Stimulated activated CD8-positive, alpha-beta memory T cell treated with anti-CD3 and anti-CD28 coated beads, Interleukin-15, amount 100 ng/mL, for 4 hours (primary cell): ENCODE measurements around the gene LRP3.

Experiments used
- DNase-seq, 2 donors: peaks; one replicate each; pipeline ENCODE4 v3.0.0-alpha.2; 2020; ENCODE audit warnings: low read depth in 2 of 2

Gene LRP3

DNA sequence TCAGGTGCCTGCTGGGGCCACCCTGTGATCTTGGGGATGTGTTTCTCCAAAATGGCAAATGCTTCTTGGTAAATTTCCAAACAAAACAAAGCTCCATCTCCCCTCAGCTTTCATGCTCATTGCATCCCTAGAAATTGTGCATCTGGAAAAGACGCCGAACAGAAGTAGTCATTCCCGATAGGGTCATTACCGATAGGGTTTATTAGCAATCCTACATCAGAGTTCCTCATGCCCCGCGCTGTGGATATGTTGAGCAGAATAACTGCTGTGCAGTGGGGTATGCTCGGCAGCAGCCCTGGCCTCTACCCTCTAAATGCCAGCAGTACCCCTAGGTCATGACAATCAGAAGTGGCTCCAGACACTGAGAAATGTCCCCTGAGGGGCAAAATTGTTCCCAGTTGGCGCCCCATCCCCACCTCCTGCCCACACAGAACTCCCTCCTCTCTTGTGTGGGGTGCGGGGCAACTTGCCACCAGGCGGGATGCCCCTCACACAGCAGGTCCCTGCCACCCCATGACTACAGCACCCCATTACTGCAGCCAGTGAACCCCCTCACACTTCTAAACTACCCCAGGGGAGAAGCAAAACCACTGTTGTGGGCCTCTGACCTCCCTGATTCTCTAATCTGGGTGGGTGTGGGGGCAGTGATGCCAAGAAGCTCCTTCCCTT is 44.5 kb downstream of the LRP3 start:
- DNase-seq, result no peak

DNA sequence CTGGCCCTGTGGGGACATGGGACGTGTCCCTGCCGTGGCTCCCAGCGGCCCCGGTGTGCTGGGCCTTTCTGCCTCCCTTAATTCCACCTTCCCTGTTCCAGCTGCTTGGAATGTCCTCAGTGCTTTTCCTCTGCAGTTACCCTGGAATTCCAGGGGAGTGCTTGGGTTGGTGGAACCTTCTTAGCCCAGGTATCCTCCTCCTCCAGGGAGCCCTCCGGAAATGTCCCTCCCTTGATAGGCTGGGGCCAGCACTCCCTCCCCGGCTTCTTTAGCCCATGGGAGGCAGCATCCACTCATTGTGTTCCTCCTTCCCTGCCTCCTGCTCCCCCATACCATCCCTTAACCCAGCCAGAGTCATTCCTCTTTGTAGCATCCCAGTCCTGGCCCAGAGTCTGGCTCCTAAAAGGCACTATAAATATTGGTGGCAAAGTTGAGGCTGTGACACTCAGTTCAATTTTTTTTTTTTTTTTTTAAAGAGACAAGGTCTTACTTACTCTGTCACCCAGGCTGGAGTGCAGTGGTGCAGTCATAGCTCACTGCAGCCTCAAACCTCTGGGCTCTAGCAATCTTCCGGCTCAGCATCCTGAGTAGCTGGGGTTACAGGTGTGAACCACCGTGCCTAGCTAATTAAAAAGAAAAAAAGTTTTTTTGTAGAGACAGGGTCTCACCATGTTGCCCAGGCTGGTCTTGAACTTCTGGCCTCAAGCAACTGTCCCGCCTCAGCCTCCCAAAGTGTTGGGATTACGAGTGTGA is 45.3 kb downstream of the LRP3 start:
- no peak for DNase-seq

DNA sequence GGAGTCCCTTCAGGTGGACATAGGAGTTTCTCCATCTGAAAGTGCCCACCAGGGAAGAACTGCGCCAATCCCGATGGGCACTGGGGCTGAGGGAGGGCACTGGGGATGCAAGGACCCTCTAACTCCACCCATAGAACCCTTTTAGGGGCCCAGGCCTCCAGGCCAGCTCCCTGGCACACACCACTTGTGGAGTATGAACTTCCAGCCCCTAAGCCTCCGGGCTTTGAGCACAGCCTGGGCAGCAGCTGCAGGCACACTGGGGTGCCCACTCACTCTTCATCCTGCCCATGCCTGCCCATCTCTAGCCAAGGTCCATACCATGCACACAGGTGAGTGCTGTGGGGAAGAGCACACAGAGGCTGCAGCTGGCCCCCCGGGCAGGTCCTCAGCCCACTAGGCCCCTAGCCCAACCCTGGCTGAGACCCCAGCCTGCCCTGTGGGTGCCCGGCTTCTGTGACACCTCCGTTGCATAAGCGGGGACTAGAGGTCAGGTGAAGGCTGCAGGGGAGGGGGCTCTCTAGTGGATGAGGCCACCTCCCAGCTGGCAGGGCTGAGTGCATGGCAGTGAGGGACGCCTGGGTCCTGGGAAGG is 46.1 kb downstream of the LRP3 start:
- DNase-seq, result no peak

DNA sequence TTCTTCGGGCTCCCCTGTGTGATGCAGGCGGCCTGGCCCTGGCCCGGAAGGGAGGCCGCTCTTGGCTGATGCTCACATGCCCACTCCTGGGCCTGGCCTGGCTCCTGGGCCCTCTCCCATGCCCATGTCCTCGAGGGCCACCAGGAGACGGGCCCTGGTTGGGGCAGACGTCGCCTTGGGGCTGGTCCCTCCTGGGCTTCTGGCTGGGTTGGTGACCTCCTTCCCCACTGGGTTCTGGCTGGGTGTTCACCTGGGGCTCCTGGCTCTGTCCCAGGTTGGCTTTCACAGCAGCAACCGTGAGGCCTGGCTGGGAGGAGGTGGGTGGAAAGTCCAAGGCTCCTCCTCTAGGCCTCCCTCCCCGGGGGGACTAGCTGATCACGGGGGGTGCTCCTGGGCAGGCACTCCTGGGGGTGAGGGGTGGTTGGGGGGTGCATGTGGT is 47.0 kb downstream of the LRP3 start:
- no peak for DNase-seq

DNA sequence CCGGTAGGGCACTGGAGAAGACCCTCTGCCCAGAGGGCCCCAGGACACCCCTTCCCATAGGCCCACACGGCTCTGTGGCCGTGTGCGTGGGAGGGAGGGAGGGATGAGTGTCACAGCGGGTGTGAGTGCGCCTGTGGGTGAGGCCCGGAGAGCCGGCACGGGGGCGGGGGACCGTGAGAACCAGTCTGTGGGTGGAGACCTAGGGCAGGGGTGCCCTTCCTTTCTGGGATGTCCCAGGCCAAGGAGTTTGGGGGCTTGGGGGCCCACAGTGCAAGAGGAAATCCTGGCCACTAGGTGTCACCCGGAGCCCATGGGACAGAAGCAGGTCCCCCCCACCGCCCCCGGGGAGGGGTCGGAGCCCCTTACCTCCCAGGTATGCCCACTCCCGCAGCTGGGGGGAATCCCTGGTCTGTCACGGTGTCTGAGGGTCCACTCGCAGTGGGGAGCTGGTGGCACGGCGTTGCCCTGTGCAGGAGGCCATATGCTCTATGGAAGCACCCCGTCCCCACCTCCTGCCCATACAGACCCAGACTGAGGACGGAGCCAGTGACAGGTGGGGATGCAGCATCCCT is 47.5 kb downstream of the LRP3 start:
- peak in 1 of 2 donors; percentile 23 for DNase-seq

DNA sequence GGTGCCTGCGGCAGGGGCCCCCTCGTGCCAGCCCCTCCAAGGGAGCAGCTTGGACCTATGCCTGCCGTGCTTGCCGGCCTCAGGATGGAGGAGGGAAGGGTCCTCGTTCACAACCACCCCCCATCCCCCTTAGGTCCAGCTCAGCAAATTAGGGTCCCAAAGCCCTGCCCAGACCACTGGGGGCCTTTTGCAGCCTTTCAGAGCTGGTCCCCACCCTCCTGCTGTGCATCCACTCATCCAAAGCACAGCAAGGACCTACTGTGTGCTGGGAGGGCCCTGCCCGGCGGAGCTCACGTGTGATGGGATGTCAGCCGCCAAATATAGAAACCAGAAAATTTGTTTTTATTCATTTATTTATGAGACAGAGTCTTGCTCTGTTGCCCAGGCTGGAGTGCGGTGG is 48.0 kb downstream of the LRP3 start:
- DNase-seq, result no peak

DNA sequence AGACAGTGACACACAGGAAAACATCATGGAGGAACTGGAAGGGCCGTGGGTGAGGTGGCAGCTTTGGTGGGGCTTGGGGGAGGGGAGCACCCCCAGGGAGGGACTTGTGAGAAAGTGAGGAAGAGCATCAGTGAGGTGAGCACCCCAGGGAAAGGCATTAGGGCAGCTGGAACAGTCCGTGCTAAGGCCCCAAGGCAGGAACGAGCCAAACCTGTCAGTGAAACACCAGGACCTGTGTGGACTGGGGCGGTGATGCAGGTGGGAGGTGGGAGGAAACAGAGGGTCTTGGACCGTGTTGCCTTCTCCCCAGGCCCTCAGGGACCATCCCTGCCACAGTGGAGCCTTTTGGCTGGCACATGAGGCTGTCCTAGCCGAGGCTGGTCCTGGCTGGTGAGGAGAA is 48.8 kb downstream of the LRP3 start:
- no peak for DNase-seq

DNA sequence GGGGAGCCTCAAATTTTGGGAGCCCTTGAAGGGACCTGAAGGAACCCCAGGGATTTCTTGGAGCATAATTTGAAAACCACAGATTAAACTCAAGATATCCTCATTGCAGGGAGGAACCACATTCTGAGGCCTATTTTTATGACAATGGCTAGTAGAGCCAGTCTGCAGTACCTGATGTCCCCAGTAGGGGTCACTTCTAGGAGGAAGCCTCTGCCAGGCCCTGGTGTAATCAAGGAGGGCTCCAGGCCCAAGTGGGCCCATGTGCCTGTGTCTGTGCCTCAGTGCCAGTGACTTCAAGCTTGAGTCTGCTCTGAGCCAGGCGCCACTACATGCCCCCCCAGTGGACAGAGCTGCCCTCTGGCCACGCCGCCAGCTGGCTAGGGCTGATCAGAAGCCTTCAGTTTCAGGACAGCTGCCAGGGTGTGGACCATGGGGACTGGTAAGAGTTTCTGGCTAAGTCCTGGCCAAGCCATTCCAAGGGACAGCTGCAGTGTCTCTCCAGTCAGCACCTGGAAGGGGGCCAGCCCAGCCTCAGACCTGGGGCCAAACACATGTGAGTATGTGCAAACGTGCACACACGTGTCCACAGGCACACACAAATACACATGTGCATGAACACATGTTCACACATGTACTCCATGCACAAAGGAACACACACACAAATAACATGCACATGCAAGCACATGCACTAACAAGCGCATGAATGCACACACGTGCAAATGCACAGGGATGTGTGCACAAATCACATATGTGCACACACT is 52.0 kb downstream of the LRP3 start:
- no peak for DNase-seq

DNA sequence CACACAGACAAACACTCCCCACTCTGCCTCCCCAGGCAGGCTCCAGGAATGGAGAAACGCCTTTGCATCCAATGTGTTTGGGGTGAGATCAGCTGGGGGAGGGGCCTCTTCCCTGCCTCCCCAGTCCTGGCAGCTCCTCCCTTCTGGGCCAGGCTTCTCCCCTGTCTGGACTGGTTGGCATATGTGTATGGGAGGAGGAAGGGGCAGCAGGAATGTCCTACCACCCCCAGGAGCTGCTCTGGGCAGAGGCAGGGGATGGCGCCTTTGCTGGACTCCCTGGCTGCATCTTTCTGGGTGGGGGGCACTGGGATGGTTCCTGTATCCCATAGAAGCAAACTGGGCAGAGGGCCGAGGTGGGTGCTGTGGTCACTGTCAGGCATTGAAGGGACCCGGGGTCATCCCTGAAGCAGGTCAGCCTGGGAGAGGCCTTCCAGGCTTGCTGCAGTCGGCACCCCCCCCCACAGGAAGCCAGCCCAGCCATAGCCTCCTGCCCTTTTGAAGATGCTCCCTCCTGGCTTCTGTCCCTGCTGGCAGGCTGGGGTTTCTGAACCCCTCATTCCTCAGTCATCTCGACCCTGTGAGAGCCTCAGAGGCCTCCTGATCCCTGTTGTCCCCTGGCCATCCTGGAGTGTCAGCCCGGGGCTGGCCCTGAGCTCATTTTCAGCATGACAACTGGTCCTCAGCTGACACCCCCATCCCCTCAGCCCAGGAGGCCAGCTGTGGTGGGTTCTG is 52.7 kb downstream of the LRP3 start:
- no peak for DNase-seq

DNA sequence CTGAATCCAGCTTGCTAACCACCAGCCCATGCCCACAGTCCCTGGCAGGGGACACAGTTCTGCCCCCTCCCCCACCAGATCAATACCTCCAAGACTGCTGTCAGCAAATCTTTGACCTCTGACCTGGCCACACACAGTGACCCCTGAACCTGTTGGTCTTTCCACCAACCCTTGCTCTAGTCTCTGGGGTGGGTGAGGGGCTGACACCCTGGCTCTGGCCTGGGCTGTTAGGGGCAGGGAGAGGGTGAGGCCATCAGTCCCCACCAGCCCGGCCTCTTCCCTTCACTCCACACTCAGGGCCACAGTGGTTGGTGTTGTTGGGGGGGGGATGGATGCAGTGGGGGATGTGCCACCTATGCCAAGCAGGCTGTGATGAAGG is 53.3 kb downstream of the LRP3 start:
- no peak for DNase-seq

DNA sequence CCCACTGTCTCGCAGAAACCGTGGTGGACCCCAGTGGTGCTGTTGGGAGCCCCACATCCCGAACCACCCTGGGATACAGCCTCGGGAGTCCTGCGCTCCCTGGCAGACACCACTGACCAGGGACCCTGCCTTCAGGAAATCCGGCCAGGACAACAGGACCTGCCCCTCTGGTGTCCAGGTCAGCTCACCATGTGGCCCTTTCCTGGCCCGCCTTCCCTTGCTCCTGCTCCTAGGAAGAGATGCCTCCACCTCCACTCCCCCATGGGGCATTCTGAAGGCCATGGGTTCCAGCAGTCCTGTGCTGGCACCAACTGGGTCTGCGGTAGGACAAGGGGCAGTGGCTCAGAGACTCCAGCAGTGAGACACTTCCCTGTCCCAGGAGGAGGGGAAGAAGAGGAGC is 54.0 kb downstream of the LRP3 start:
- no peak for DNase-seq

DNA sequence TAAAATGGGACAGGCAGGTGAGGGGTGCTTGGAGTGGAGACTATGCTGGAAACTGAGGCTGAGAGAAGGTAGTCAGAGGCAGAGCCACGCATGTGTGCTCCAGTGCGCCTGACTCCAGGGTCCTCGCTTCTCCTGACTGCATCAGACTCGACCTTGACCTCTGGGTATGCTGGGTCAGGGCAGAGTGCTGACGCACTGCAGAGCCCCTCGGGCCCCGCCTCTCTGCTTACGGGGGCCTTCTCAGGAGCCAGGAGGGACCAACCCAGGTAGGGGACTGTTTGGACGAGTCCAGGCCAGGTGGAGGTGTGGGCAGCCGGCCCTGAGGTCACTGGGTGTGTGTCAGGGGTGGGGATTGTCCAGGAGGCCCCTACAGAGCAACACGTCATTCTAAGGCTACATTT is 54.4 kb downstream of the LRP3 start:
- DNase-seq, result no peak

DNA sequence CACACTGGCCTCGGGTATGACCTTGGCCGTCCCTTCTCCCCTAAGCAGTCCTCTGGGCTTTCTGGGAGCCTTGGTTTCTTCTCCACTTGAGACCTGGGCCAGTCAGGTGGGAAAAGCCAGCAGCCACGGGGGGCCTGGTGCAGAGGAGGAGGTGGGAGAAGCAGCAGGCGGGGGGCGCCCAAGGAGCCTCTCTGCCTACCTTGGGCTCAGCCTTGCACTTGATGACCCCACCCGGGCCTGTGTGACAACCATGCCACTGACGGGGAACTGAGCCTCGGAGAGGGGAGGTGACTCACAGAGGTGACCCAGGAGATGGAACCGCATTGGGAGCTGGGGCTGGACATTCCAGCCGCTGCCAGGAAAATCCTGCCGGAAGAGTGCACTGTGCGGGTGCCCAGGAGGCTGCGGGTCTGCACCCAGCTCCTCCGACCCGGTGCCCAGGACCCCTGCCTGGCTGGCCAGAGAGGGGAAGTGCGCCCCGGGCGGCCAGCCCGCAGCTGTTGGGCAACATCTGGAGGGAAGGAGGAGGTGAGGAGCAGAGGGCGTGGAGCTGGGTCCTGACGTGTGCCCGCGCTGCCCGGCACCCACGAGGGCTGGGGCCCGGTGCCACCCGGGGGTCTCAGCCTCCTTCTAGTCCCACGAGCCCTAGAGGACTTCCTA is 55.0 kb downstream of the LRP3 start:
- no peak for DNase-seq

DNA sequence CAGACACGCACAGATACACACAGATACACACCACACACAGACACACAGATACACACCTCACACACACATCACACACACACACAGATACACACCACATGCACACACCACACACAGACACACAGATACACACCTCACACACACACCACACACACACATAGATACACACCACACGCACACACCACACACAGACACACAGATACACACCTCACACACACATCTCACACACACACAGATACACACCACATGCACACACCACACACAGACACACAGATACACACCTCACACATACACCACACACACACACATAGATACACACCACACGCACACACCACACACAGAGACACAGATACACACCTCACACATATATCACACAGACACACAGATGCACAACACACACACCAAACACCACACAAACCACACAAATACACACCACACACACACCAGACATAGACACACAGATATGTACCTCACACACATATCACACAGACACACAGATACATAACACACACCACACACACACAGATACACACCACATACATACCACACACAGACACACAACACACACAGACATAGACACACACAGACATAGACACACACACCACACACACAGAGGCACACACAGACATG is 55.7 kb downstream of the LRP3 start:
- DNase-seq, result no peak

DNA sequence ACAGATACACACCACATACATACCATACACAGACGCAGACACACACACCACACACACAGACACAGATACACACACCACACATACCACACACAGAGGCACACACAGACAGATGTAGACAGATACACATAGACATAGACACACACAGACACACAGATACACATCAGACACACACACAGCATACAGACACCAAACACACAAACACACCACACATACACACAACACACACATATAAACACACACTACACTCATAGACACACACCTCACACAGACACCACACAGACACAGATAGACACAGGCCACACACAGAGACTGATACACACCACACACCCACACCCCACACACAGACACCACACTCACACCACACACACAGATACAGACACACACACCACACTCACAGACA is 56.4 kb downstream of the LRP3 start:
- no peak for DNase-seq

DNA sequence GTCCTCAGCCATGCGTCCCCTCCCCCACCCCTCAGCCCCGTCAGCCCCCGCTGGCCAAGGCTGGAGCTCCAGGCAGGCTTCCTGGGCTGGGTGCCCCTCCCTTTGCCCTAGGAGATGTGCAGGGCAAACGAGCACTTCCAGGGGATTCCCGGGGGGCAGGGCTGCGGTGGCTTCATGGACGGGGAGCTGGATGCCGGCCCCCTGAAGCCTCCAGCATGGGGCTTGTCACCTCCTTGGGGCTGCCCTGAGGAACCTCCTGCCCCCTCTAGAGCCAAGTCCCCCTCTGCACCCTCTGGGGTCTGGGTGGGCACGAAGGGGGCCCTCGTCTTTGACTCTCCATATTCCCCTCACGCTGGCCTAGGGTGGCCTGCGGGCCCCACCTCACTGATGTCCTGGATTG is 56.9 kb downstream of the LRP3 start:
- DNase-seq, result no peak

DNA sequence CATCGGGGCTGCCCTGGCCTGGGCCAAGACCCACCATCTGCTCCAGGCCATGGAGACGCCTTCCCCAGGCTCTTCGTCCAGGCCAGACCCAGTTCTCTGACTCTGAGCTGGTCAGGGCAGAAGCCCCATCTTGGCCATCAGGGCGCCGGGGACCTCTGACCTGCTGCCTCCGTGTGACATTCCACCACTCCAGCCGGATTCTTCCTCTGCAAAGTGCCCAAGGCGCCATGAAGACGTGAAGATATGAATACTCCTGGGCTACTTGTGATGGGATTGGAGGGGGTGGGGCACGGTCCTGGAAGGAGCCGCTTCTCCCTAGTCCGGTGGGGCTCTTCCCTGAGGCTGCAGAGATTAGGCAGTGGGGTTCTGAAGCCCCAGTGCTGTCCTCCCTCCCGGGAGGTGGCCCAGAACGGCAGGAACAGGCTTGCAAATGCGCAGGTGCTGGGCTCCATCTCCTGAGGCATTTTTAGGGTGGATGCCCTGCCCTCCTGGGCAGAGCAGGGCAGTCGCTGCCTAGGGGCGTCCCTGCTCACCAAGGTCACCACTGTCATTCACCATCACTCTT is 57.5 kb downstream of the LRP3 start:
- DNase-seq, result no peak

DNA sequence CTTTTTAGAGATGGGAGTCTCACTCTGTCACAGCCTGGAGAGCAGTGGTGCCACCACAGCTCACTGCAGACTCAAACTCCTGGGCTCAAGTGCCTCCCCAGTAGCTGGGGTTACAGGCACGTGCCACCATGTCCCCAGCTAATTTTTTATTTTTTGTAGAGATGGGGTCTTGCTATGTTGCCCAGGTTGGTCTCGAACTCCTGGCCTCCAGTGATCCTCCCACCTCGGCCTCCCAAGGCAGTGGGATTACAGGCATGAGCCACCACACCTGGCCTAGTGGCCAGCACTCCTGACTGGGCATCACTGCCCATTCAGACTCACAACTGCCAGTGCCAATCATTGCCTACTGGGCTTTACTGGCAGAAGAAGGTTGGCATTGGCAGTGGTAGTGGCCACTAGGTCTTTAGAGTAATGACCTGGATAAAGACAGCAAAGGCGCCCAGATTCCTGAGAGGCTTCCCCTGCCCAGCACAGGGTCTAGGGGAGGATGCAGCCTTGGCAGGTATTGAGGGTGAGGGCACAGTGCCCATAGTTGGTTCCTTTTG is 58.4 kb downstream of the LRP3 start:
- DNase-seq, result no peak

DNA sequence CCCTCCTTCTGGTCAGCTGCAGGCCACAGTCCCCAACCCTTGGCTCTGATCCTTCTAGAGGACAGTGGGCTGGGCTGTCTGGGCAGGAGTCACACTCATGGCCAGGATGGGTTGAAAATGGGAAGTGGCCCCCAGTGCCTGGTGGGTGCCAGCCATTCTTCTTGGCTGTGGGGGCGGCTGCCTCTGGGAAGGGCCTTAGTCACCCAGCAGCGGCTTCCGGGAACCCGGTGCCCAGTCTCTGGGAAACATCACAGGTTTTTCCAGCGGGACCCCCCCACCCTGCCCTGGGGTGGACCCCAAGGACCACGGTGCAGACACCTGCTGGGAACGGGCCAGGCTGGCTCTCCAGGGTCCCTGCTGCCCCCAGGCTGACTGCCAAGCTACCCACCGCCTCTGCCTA is 58.8 kb downstream of the LRP3 start:
- DNase-seq, result no peak
